Measurements from ENCODE around the gene CHST5. TPM values are rescaled to one million over a fixed set of nuclear protein-coding genes. Genes with fewer than 3 reads are reported as not detected.

Gene CHST5
- total RNA-seq, 1 experiment from 2014 or later, result 0.11 TPM

DNA sequence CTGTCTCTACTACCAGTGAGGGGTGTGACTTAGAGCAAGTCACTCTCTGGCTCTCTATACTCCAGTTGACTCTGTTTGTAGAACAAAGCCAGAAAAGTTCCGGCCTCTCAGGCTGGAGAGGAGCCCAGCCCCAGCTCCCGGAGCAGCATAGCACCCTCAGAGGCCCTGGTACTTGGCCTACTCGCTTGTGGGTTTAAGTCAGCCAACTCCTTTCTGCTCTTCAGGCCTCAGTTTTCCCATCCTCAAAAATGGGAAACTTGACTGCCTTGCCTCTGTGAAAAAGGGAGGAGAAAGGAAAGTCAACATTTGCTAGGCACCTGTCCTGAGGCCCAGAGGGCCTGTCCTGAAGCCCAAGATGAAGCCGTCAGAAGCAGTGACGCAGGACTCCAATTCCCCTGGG is 41.7 kb downstream of the CHST5 start:
- H3K4me1 Mint-ChIP-seq (ENCODE audit: low read depth, unreplicated experiment), result peaks cover 6% of the 10 kb centered on the region
- no peaks in the 10 kb centered on the region for H3K36me3 Mint-ChIP-seq (ENCODE audit: insufficient read depth, unreplicated experiment)
- Histone ChIP-seq H3K27me3 (replicated peaks; ENCODE audit: control insufficient read depth, insufficient read depth, low read length) (no peaks in the 10 kb centered on the region), H3K4me1 (no peaks in the 10 kb centered on the region), H3K36me3 (ENCODE audit: control insufficient read depth, insufficient read depth, low read length) (no peaks in the 10 kb centered on the region), H3K9me3 (no peaks in the 10 kb centered on the region), H3K4me3 (ENCODE audit: low read depth, low read length) (peak overlapping the region; percentile 49)
- no peaks in the 10 kb centered on the region for H3K9me3 Mint-ChIP-seq (ENCODE audit: unreplicated experiment)
- no peak for DNase-seq
- H3K27me3 Mint-ChIP-seq (ENCODE audit: insufficient read depth, unreplicated experiment), result no peaks in the 10 kb centered on the region
- peak overlapping the region; percentile 94 for H3K4me3 Mint-ChIP-seq (ENCODE audit: unreplicated experiment)
- no TSS peak for BruUV-seq (replicated peaks)
- ChIA-PET CTCF (interaction anchor here (1.4 to 2.2 kb wide), 3 partner anchors 23 to 61 kb away, joined by 3 to 17 read pairs (median 4); partner anchors contain the start of genes CFDP1 and TMEM170A), POLR2A (no interaction called here)
- TF ChIP-seq CTCF (IDR thresholded peaks at IDR 0.05; ENCODE audit: insufficient read depth in 1 of 2, low read depth in 1 of 2, low read length in 1 of 2, severe bottlenecking in 1 of 2, unreplicated experiment in 1 of 2), result no peak
- H3K27ac Mint-ChIP-seq (ENCODE audit: unreplicated experiment), result peak overlapping the region; percentile 65
- intact Hi-C loops (cut with micrococcal nuclease; ENCODE audit: unreplicated experiment), result no loop called here

- Mint-ChIP-seq H3K4me3 (ENCODE audit: unreplicated experiment) (no peak overlapping the region), H3K27me3 (ENCODE audit: insufficient read depth, unreplicated experiment) (no peaks in the 10 kb centered on the region), H3K4me1 (ENCODE audit: low read depth, unreplicated experiment) (peaks cover 6% of the 10 kb centered on the region), H3K9me3 (ENCODE audit: unreplicated experiment) (no peaks in the 10 kb centered on the region), H3K27ac (ENCODE audit: unreplicated experiment) (no peak overlapping the region), H3K36me3 (ENCODE audit: insufficient read depth, unreplicated experiment) (no peaks in the 10 kb centered on the region)
- Histone ChIP-seq H3K27me3 (replicated peaks; ENCODE audit: control insufficient read depth, insufficient read depth, low read length) (no peaks in the 10 kb centered on the region), H3K4me3 (ENCODE audit: low read depth, low read length) (no peak overlapping the region), H3K9me3 (no peaks in the 10 kb centered on the region), H3K36me3 (ENCODE audit: control insufficient read depth, insufficient read depth, low read length) (no peaks in the 10 kb centered on the region), H3K4me1 (no peaks in the 10 kb centered on the region)
- ChIA-PET POLR2A (no interaction called here), CTCF (interaction anchor here (0.5 to 1.4 kb wide), 2 partner anchors 20 to 25 kb away, joined by 3 to 6 read pairs; no protein-coding TSS in a partner anchor)
- TF ChIP-seq CTCF (IDR thresholded peaks at IDR 0.05; ENCODE audit: insufficient read depth in 1 of 2, low read depth in 1 of 2, low read length in 1 of 2, severe bottlenecking in 1 of 2, unreplicated experiment in 1 of 2), result peak in 1 of 2 experiments; percentile 9
- intact Hi-C loops (cut with micrococcal nuclease; ENCODE audit: unreplicated experiment), result no loop called here
- DNase-seq, result peak; percentile 28 to 54
- BruUV-seq (replicated peaks), result no TSS peak
Measured at GRCh38 chr16:75491876-75492275, 44.0 kb downstream of the CHST5 start.

DNA sequence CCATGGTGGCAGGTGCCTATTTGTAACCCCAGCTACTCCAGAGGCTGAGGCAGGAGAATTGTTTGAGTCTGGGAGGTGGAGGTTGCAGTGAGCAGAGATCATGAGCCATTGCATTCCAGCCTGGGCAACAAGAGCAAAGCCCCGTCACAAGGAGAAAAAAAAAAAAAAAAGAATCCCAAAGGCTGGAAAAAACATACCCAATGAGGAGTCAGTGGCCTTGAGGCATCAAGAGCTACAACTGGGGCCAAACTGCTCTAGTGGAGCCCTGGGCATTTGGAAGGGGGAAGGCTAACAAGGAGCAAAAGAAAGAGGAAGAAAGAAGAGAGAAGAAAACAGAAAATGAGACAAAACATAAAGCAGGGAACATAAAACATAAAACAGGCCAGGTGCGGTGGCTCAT is 47.6 kb downstream of the CHST5 start:
- no peaks in the 10 kb centered on the region for H3K36me3 Mint-ChIP-seq (ENCODE audit: insufficient read depth, unreplicated experiment)
- POLR2A ChIA-PET, result interaction anchor here (0.6 kb wide), 1 partner anchor 28 kb away, joined by 4 read pairs; no protein-coding TSS in a partner anchor
- Histone ChIP-seq H3K9me3 (no peaks in the 10 kb centered on the region), H3K4me3 (ENCODE audit: low read depth, low read length) (no peak overlapping the region), H3K36me3 (ENCODE audit: control insufficient read depth, insufficient read depth, low read length) (no peaks in the 10 kb centered on the region), H3K27me3 (replicated peaks; ENCODE audit: control insufficient read depth, insufficient read depth, low read length) (no peaks in the 10 kb centered on the region), H3K4me1 (peaks cover 7% of the 10 kb centered on the region; the same call in 1 of the 2 replicates)
- H3K27me3 Mint-ChIP-seq (ENCODE audit: insufficient read depth, unreplicated experiment), result no peaks in the 10 kb centered on the region
- CTCF ChIA-PET, result no interaction called here
- intact Hi-C loops (cut with micrococcal nuclease; ENCODE audit: unreplicated experiment), result no loop called here
- TF ChIP-seq CTCF (IDR thresholded peaks at IDR 0.05; ENCODE audit: insufficient read depth in 1 of 2, low read depth in 1 of 2, low read length in 1 of 2, severe bottlenecking in 1 of 2, unreplicated experiment in 1 of 2), result no peak
- H3K9me3 Mint-ChIP-seq (ENCODE audit: unreplicated experiment), result no peaks in the 10 kb centered on the region
- no peaks in the 10 kb centered on the region for H3K4me1 Mint-ChIP-seq (ENCODE audit: low read depth, unreplicated experiment)
- no TSS peak for BruUV-seq (replicated peaks)
- no peak overlapping the region for H3K27ac Mint-ChIP-seq (ENCODE audit: unreplicated experiment)
- H3K4me3 Mint-ChIP-seq (ENCODE audit: unreplicated experiment), result no peak overlapping the region
- DNase-seq, result no peak
